EL (cell line): ENCODE data around the gene BUD13.
A peak's percentile ranks its signal among the peaks of the same experiment; 100 is the strongest.

ENCODE experiments used
- DNase-seq: peaks from one replicate; pipeline ENCODE4 v3.0.0-alpha.2; 2016

The BUD13 gene

DNA sequence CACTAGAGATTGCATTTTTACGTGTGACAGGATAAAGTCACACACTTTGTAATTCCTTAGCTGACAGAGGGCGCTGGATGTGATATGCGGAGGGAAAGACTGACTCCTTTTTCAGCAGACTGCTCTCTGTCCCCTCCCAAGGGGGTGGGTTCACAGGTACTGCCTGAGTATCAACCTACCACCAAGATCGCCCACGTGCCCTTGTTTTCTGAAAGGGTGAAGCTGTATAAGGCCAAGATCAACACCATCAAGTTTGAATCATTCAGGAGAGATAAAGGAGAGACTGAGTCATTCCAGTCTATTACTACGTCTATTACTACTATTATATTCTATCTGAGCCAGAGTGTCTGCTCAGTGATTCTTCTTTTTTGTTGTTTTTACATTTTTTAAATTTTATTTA, 30.7 kb downstream of the BUD13 start:
- DNase-seq: no peak

DNA sequence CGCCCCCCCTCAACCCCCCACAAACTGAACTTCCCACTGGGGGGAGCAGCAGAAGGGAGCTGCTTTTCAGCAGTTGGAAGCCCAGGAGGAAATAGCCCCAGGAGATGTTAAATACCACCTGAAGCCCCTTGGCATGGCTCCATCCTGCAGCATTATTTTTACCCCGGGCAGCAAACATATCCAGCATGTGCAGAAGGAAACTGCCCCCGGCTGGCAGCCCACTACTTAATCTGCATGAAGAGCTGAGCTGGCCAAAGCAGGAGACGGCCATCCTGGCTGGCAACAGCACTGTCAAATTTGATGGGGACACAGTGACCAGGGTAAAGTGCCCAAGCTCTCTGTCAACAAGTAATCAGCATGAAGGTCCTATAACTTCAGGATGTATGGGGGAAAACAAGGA, 32.0 kb downstream of the BUD13 start:
- DNase-seq: no peak

DNA sequence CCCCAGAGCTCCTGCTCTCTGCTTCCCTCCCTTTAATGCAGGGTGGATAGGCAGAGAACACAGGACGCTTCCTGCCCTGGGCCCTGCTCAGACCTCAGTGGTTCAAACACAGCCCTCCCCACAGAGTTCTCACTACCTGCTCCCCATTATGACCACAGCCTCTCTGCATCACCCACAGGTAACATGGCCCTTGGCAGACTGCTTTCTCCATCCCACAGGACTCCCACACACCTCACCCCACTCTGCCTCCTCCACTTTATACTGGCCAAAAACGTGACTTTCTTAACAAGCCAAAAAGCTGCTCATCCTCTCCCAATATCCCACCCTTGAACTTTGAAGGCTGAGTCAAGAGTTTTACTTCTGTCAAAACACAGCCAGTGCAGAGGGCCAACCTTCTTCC, 33.8 kb downstream of the BUD13 start:
- no peak for DNase-seq

DNA sequence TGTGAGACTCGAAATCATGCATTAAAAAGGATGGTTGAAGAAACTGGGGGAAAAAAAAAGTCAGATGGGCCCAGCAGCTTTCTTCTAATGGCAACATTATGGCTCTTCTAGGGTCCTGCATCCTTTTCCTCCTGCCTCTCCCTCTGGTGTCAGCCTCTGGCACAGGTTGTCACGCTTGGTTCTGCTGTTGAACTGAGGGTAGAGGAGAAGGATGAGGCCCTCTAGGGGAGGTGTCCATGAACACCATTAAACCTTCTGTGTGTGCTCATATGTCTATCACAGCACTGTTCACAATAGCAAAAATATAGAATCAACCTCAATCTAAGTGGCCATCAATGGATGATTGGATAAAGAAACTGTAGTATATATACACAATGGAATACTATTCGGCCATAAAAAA, 36.0 kb downstream of the BUD13 start:
- peak; percentile 9 for DNase-seq

DNA sequence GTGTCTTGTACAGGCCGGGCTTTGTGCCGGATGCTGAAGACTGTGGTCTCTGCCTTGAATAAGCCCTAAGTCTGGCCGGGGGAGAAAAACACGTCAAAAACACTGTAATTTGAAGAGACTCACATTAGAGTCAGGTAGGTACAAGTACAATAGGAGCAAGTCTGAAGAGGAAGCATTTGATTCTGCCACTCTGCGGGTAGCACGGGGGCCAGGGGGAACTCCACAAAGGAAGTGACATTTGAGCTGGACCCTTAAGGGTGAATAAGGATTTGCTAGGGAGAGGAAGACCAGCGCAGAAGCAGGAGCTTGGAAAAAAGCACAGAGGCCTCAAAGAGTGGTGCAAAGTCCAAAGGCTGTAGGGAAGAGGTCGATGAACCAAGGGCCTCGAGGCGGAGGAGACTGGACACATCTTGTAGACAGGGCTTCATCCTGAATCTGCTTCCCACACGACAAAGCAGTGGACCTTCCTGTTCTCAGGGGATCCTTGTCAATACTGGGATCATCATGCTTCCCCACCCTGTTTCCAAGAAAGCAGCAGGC, 38.7 kb downstream of the BUD13 start:
- DNase-seq: no peak

DNA sequence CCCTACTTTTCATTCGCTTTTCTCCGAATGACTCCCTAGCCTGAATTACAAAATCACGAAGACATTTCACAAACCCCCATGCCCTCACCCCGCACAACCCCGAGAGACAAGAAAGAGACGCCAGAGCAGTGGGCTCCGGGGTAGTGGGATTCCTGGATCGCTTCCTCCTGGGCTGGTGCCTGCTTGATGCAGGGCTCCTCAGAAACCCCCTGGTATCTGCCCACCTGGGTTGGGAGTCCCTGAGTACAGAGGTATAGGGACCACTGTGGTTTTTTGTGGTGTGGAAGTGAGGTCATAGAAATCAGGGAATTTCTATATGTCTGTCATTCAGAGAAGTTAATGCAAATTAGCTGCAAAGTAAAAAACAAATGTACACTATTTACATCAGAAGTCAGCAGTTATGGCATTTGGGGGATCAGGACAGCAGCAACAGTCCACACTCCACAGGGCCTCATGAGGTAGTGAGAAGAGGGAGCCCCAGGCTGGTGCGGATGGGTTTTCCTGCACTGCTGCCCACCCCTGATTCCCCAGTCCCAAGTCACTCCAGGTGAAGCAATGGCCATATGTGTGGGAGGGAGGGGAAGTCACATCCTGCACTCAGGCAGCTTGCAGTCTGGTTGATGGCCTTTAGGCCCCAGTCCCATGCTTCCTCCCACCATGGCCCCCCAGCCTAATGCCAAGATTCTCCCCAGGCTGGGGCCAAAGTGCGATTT, 39.6 kb downstream of the BUD13 start:
- DNase-seq: no peak

DNA sequence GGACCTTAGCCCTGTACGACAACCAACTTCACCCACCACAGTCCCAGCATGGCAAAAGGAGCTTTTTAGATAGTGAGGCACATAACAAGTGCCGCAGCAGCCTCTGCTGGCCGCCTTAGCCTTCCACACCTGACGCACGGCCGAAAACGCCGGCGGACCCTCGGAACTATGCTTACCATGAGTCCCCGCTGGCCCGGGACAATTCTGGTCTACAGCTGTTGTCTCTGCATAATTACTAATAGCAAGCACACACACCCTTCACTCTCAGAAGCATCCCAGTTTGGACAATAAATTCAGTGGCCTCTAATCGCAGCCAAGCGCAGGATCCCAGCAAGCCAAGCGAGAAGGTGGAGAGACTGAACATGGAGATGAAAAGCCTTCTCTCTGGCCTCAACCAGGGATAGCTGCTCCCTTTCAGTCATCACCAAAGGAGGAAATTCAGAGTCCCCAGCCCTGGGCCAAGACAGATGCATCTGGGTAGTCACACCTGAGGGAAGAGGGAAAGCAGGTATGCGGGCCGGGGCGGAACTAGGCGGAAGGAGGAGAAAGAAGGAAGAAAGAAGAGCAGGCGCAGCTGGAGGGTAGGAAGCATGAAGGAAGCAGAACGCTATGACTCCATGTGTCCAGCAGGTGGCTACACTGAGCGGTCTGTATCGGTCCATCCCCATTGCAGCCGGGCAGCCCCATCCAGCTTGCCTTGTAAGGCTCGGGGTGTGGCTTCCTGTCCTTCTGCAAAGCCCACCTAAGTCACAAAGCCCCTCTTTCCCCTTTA, 40.3 kb downstream of the BUD13 start:
- peak; percentile 67 for DNase-seq

DNA sequence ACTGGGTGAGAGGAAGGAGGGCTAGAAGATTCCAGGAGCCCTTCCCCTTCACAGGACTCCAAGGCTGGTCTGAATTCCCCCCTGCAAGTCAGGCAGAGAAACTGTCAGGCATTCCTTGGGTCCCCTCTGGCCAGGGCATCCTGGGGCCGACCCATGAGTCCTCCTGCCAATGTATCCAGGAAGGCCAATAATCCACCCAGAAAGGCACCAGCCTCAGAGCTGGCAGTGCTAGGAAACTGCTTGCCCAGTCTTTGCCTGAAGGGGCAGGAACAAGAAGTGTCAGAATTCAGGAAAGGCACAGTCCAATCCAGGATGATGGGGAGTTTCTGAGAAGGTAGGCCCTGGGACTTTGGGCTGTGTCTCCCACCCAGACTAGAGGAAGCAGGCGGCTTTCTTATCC, 41.0 kb downstream of the BUD13 start:
- DNase-seq: no peak

GRCh38 chr11:116731097-116731761, 41.6 kb downstream of the BUD13 start:
- DNase-seq: peak; percentile 3

- no peak for DNase-seq
Measured at GRCh38 chr11:116730601-116731000, 42.2 kb downstream of the BUD13 start.

DNA sequence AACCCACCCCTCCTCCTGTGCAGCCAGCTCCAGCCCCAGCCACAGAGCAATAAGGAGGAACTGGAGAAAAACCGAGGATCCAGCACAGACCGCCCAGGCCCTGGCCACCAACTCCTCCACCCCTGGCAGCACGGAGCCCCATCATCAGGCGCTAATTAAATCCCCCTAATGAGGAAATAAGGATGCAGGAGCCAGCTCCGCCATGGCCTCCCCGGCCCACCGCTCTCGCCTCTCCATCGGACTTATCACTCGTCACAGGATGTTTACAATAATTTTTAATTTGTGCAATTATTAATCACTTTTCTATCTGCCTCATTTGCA, 42.6 kb downstream of the BUD13 start:
- DNase-seq: no peak

GRCh38 chr11:116729501-116730240, 43.1 kb downstream of the BUD13 start:
- no peak for DNase-seq

GRCh38 chr11:116727990-116728389, 44.8 kb downstream of the BUD13 start:
- no peak for DNase-seq

DNA sequence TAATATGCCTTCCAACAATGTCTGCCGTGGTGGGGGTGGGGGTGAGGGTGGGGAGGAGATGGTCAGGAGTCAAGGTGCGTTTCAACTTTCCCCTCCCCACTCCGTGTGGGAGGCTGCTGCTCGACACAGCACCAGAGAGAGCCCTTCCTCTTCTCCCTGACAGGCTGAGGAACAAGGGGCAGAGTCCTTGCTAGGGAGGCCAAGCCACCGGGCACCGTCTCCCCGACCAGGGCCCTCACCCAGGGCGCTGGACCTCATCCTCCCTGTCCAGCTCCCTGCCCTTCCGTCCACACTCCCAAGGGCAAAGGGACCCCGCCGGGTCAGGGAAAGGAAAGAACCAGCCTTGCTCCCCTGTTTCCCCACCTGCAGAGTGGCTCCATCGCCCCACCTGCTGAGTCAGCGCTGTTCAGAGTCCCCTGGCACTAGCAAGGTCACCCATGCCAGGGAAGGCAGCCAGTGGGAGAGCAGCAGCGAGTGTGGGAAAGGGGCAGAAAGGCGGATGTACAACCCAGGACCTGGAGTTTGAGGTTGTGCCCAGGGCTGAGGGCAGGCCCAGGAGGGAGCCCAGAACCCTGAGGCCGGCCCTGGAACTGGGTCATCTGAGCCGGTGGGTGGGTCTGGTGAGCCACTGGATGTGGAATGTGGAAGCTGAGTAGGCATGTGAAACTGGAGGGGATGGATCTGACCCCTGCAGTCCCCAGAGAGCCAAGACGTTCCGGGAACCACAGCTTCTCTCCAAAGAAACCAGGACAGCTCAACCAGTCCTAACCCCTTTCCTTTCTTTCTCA, 47.2 kb downstream of the BUD13 start:
- peak; percentile 76 for DNase-seq

- no peak for DNase-seq
Measured at GRCh38 chr11:116724813-116725212, 48.0 kb downstream of the BUD13 start.

GRCh38 chr11:116723511-116723910, 49.3 kb downstream of the BUD13 start:
- DNase-seq: no peak

- DNase-seq: no peak
Measured at GRCh38 chr11:116721988-116722387, 50.8 kb downstream of the BUD13 start.

DNA sequence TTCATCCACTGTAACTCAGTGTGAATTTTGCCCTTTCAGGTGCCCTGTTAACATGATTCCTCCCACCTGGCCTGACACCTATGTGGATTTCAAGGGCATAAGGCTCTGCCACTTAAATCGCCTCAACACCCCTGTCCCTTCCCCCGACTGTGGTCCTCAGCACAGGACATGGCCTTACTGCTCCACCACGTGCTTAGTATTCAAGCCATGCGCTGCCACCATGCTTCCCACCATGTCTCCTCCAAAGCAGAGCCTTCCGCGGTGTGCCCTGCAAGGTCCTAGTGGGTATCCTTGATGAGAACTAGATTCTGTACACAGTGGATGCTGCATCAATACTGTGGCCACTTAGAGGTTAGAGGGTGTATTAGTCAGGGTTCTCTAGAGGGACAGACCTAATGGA, 51.9 kb downstream of the BUD13 start:
- DNase-seq: no peak

- DNase-seq: no peak
Measured at GRCh38 chr11:116718955-116719501, 53.8 kb downstream of the BUD13 start.

DNA sequence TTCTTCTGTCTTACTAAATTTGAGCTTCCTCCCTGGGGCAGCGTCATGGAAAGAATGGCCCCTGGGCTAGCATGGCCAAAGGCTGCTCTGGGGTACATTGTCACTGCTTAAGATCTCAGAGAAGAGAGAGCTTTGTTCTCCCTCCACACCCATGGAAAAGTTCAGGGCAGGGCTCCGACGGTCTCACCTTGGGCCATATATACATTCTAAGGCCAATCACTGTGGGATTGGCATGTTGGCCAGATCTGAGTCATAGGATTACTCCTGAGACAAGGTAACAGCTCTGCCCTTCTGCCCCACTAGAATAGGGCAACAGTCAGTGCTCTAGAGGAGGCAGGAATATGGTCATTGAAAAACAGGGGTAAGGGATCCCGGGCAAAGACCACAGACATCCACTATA, 56.2 kb downstream of the BUD13 start:
- no peak for DNase-seq

- DNase-seq: no peak
Measured at GRCh38 chr11:116715383-116715782, 57.4 kb downstream of the BUD13 start.

- DNase-seq: no peak
Measured at GRCh38 chr11:116714902-116715301, 57.9 kb downstream of the BUD13 start.
